22Rv1 (cell line): ENCODE data around the gene MRPS16.
"Not testable (repeated sequence)": the region's sequence is repeated elsewhere in the genome, so short reads cannot be mapped to it uniquely, and the experiment has no call there.

Source experiments
- H3K27ac ChIP-seq: fragments of 450-650 bp; 2 replicates; pipeline ENCODE4 v1.5.1; 2017
- ZFX ChIP-seq: fragments of 450-650 bp; IDR thresholded peaks from 2 replicates; pipeline ENCODE4 v1.6.1; 2017; ENCODE audit warnings: antibody characterized with exemption, borderline replicate concordance
- TF ChIP-seq, protein P1 (sequence below): fragments of 450-650 bp; IDR thresholded peaks from 2 replicates; pipeline ENCODE4 v1.5.1; 2017; ENCODE audit warnings: mild to moderate bottlenecking

The MRPS16 gene

DNA sequence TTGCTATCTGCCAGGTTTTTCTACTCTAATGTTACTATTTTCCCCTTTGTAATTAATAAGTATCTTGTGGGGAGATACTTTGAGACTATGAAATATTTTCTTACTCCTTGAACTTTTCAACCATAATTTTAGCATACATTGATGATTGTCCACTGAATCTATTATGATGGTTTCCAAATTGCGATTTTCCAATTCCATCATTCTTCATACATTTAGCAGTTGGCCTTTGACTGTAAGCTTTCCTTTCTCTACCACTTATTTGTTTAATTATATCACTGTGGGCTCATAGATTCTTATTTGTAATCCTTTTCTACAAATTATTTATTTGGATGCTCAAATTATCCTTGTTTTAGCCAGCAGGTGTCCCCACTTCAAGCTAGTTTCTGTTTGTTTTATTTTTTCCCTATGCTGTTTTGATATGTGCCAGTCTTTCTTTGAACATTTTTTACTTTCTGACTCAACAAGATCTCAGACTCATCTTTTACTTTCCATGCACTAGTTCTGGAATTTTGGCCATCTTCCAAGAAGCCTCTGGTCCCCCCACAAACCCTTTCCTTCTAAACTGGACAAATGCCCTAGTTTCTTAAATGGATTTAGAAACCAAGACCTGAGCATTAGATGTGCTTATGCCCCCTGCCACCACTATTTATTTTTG lies 11.4 kb upstream of the MRPS16 start:
- no peak for TF ChIP-seq ZFX
- TF ChIP-seq, protein P1, sequence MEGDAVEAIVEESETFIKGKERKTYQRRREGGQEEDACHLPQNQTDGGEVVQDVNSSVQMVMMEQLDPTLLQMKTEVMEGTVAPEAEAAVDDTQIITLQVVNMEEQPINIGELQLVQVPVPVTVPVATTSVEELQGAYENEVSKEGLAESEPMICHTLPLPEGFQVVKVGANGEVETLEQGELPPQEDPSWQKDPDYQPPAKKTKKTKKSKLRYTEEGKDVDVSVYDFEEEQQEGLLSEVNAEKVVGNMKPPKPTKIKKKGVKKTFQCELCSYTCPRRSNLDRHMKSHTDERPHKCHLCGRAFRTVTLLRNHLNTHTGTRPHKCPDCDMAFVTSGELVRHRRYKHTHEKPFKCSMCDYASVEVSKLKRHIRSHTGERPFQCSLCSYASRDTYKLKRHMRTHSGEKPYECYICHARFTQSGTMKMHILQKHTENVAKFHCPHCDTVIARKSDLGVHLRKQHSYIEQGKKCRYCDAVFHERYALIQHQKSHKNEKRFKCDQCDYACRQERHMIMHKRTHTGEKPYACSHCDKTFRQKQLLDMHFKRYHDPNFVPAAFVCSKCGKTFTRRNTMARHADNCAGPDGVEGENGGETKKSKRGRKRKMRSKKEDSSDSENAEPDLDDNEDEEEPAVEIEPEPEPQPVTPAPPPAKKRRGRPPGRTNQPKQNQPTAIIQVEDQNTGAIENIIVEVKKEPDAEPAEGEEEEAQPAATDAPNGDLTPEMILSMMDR, result peak; percentile 77
- H3K27ac ChIP-seq, result no peak overlapping the region

DNA sequence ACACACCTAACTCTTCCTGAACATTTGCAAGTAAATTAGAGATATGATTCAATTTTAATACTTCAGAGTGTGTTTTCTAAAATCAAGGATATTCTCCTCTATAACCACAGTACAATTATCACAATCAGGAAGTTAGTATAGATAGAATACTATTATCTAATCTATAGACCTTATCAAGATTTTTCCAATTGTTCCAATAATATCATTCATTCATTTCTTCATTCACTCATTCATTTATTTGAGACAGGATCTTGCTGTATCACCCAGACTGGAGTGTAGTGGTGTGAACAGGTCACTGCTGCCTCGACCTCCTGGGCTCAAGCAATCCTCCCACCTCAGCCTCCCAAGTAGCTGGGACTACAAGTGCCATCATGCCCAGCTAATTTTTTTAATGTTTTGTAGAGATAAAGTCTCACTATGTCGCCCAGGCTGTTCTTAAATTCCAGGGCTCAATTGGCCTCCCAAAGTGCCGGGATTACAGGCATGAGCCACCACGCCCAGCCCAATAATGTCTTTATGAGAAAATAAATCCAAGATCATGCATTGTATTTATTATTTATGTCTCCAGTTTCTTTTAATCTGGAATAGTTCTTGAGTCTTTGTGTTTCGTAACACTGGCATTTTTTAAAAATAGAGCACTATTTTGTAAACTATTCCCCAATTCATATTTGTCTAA lies 10.6 kb upstream of the MRPS16 start:
- H3K27ac ChIP-seq, result no peak overlapping the region
- TF ChIP-seq, protein P1, result no peak
- TF ChIP-seq ZFX, result no peak

DNA sequence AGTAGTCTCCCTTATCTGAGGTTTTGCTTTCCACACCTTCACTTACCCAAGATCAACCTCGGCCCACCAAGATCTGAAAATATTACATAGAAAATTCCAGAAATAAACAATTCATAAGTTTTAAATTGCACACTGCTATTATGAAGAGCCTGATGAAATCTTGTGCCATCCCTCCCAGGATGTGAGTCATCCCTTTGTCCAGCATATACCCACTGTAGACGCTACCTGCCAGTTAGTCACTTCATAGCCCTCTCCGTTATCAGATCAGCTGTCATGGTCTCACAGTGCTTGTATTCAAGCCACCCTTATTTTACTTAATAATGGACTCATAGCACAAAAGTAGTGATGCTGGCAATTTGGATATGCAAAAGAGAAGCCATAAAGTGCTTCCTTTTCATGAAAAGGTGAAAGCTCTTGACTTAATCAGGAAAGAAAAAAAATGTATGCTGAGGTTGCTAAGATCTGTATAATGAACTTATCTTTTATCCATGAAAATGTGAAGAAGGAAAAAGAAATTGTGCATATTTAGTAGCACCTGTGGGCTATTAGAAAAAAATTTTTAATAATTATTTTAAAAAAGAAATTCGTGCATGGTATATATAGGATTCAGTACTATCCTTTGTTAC lies 9.8 kb upstream of the MRPS16 start:
- H3K27ac ChIP-seq, result no peak overlapping the region
- TF ChIP-seq, protein P1, result no peak
- no peak for TF ChIP-seq ZFX

DNA sequence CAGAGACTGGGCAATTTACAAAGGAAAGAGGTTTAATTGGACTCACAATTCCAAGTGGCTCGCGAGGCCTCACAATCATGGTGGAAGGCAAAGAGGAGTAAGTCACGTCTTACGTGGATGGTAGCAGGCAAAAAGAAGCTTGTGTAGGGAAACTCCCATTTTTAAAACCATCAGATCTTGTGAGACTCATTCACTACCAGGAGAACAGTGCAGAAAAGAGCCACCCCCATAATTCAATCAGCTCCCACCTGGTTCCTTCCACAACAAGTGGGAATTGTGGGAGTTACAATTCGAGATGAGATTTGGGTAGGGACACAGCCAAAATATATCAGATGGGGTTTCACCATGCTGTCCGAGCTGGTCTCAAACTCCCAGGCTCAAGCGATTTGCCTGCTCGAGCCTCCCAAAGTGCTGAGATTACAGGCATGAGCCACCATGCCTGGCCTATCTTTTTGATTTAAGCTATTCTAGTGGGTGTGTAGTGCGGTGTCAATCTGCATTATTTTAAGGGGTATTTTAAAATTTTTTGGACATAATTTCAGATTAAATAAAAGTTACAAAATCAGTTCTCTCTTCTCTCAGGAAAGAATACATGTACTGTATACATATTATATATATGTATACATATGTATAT lies 9.0 kb upstream of the MRPS16 start:
- TF ChIP-seq ZFX, result no peak
- TF ChIP-seq, protein P1, result no peak
- no peak overlapping the region for H3K27ac ChIP-seq

DNA sequence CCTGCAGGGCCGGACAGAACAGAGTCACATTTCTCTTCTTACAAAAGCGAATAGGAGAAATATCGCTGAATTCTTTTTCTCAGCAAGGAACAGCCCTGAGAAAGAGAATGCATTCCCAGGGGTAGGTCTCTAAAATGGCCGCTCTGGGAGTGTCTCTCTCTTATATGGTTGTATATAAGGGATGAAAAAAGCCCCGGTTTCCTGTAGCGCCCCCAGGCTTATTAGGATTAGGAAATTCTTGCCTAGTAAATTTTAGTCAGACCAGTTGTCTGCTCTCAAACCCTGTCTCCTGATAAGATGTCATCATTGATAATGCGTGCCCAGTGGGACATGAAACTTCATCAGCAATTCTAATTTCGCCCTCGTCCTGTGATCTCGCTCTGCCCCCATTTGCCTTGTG lies 6.2 kb upstream of the MRPS16 start:
- not testable (repeated sequence) for H3K27ac ChIP-seq

DNA sequence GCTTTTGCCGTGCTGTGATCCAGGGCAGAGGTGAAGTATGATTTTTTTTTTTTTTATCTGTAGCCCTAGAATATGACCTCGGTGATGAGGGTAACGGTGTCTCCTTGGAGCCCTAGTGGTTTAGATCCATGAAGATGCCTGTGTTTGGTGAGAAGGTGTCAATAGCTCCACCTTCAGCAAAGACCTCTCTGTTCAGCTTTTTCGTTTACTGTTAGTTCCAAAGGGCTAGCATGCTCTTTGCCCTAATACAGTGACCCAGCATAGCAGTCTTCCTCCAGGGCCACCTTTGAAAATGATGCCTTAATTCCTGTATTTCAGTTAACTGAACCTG lies 746 bp upstream of the MRPS16 start:
- TF ChIP-seq, protein P1, result peak; percentile 10; the same call in 1 of the 2 replicates
- TF ChIP-seq ZFX, result no peak

DNA sequence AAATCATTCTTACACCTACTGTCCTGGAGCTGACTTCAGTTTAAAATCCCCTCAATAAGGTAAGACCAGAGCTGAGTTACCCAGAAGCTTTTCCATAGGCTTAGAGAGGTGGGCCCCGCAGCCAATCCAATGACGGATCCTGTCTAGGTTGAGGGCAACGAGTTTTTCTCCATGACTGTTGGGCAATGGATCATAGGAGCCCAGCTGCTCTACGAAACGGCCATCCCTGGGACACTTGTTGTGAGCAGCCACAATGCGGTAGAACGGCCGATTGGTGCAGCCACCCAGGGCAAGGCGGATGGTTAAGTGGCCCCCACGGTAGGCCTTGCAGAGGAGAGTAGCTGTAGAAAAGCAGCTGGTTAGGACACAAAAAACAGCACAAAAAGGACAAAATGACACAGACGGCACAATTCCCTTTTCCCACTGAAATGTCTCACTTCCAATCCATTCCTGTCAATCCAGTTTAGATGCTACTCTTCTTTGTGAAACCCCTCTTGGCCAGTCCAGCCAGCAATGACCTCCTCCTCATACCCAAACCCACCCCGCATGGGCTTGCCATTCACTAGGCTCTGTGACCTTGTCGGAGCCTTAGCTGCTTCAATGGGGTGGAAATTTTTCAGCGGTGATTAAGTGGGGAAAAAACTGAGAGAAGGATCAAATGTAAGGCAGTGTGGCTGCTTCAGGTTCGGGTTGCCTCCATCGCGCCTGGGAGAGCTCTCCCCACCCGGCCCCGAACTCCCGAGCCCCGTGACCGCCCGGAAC lies 580 bp downstream of the MRPS16 start:
- TF ChIP-seq, protein P1, result no peak
- no peak for TF ChIP-seq ZFX

More for the DNA sequence above, 746 bp upstream of the MRPS16 start:
- peak overlapping the region; percentile 96 for H3K27ac ChIP-seq

More for the DNA sequence above, 580 bp downstream of the MRPS16 start:
- H3K27ac ChIP-seq, result peak overlapping the region; percentile 96
